ENCODE measurements around the gene NTRK3. TPM values are rescaled to one million over a fixed set of nuclear protein-coding genes. Genes with fewer than 3 reads are reported as not detected.
A peak's percentile ranks its signal among the peaks of the same experiment; 100 is the strongest.

The NTRK3 gene
- total RNA-seq, 1 donor from 2014 or later = not detected

GRCh38 chr15:88282614-88283013 lies 26.1 kb upstream of the NTRK3 start:
- H3K4me1 Mint-ChIP-seq (ENCODE audit: low read depth) = peaks cover 8% of the 10 kb centered on the region
- H3K36me3 Mint-ChIP-seq (ENCODE audit: insufficient read depth) = no peaks in the 10 kb centered on the region
- no peaks in the 10 kb centered on the region for H3K9me3 Mint-ChIP-seq (ENCODE audit: low read depth)
- TF ChIP-seq CTCF (IDR thresholded peaks at IDR 0.05; ENCODE audit: unreplicated experiment) = no peak
- H3K27ac Mint-ChIP-seq = no peak overlapping the region
- H3K4me3 Mint-ChIP-seq (ENCODE audit: low read depth) = no peak overlapping the region
- peaks cover 68% of the 10 kb centered on the region for H3K27me3 Mint-ChIP-seq
- DNase-seq (ENCODE audit: low spot score, unreplicated experiment) = no peak

- Mint-ChIP-seq H3K4me1 (ENCODE audit: low read depth) (peaks cover 5% of the 10 kb centered on the region), H3K27ac (peak overlapping the region; percentile 82), H3K27me3 (peaks cover 77% of the 10 kb centered on the region), H3K36me3 (ENCODE audit: insufficient read depth) (no peaks in the 10 kb centered on the region), H3K9me3 (ENCODE audit: low read depth) (no peaks in the 10 kb centered on the region), H3K4me3 (ENCODE audit: low read depth) (no peak overlapping the region)
- TF ChIP-seq CTCF (IDR thresholded peaks at IDR 0.05; ENCODE audit: unreplicated experiment) = no peak
- DNase-seq (ENCODE audit: low spot score, unreplicated experiment) = no peak
Observed at GRCh38 chr15:88276821-88277410, 20.4 kb upstream of the NTRK3 start.

GRCh38 chr15:88275804-88276203 lies 19.3 kb upstream of the NTRK3 start:
- Mint-ChIP-seq H3K4me3 (ENCODE audit: low read depth) (no peak overlapping the region), H3K36me3 (ENCODE audit: insufficient read depth) (no peaks in the 10 kb centered on the region), H3K27me3 (peaks cover 83% of the 10 kb centered on the region), H3K27ac (no peak overlapping the region), H3K9me3 (ENCODE audit: low read depth) (no peaks in the 10 kb centered on the region), H3K4me1 (ENCODE audit: low read depth) (peaks cover 5% of the 10 kb centered on the region)
- TF ChIP-seq CTCF (IDR thresholded peaks at IDR 0.05; ENCODE audit: unreplicated experiment) = no peak
- DNase-seq (ENCODE audit: low spot score, unreplicated experiment) = no peak

- no peak overlapping the region for H3K27ac Mint-ChIP-seq
- peaks cover 84% of the 10 kb centered on the region for H3K27me3 Mint-ChIP-seq
- peak; percentile 69 for DNase-seq (ENCODE audit: low spot score, unreplicated experiment)
- H3K36me3 Mint-ChIP-seq (ENCODE audit: insufficient read depth) = no peaks in the 10 kb centered on the region
- TF ChIP-seq CTCF (IDR thresholded peaks at IDR 0.05; ENCODE audit: unreplicated experiment) = peak; percentile 87
- no peak overlapping the region for H3K4me3 Mint-ChIP-seq (ENCODE audit: low read depth)
- peaks cover 5% of the 10 kb centered on the region for H3K4me1 Mint-ChIP-seq (ENCODE audit: low read depth)
- no peaks in the 10 kb centered on the region for H3K9me3 Mint-ChIP-seq (ENCODE audit: low read depth)
Observed at GRCh38 chr15:88274553-88275460, 18.3 kb upstream of the NTRK3 start.

GRCh38 chr15:88272421-88272820 lies 15.9 kb upstream of the NTRK3 start:
- peaks cover 5% of the 10 kb centered on the region for H3K4me1 Mint-ChIP-seq (ENCODE audit: low read depth)
- no peaks in the 10 kb centered on the region for H3K36me3 Mint-ChIP-seq (ENCODE audit: insufficient read depth)

More at GRCh38 chr15:88272421-88272820, 15.9 kb upstream of the NTRK3 start:
- Mint-ChIP-seq H3K27me3 (peaks cover 84% of the 10 kb centered on the region), H3K4me3 (ENCODE audit: low read depth) (no peak overlapping the region), H3K9me3 (ENCODE audit: low read depth) (no peaks in the 10 kb centered on the region), H3K27ac (no peak overlapping the region)
- no peak for TF ChIP-seq CTCF (IDR thresholded peaks at IDR 0.05; ENCODE audit: unreplicated experiment)
- DNase-seq (ENCODE audit: low spot score, unreplicated experiment) = no peak

Measured in progenitor cell of endocrine pancreas (in vitro differentiated cells).